Daoy (cell line): ENCODE data around the gene SLC26A4. TPM values are rescaled to one million over a fixed set of nuclear protein-coding genes. Genes with fewer than 3 reads are reported as not detected.
"Not testable (repeated sequence)": the region's sequence is repeated elsewhere in the genome, so short reads cannot be mapped to it uniquely, and the experiment has no call there.

Experiments used
- DNase-seq: peaks from one replicate; pipeline ENCODE4 v3.0.0-alpha.2; 2015; ENCODE audit warnings: low read depth
- total RNA-seq: library from RNA; depleted of rRNA; stranded (reverse); fragments of >200 nt; shearing (Covaris generic); gene quantifications from 2 replicates; pipeline ENCODE4 v1.2.3, GENCODE V29; 2014; rRNA removed

The SLC26A4 gene
- total RNA-seq: 1.4 and 6.8 TPM in 2 replicates

GRCh38 chr7:107660381-107661080 lies at the start of gene SLC26A4:
TSS of gene SLC26A4 (plus strand) at chr7:107660828. CDS start at chr7:107661642, 814 bp downstream.
- DNase-seq: peak; percentile 22

GRCh38 chr7:107613439-107613838 lies 47.2 kb upstream of the SLC26A4 start:
- DNase-seq: no peak

DNA sequence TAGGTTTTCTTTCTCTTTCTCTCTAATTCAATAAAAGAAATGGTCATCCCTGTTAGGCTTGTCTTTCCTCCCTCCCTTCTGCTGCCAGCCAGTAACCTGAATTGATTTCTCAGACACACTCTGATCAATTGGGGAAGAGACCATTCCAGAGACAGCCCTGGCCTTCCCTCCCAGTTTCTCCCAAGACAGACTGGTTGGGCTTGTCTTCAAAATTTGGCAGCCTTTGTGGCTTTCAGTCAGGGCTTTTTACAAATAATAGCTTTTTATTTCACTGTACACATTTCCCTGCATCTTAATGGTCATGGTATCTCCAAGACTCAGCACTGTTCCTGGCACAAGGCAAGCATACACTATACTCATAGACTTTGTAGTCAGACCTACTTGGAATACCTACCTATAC lies 46.7 kb upstream of the SLC26A4 start:
- no peak for DNase-seq

GRCh38 chr7:107614425-107614824 lies 46.2 kb upstream of the SLC26A4 start:
- peak; percentile 46 for DNase-seq

- DNase-seq: no peak
These were observed 44.5 kb upstream of the SLC26A4 start for GRCh38 chr7:107615910-107616680.

DNA sequence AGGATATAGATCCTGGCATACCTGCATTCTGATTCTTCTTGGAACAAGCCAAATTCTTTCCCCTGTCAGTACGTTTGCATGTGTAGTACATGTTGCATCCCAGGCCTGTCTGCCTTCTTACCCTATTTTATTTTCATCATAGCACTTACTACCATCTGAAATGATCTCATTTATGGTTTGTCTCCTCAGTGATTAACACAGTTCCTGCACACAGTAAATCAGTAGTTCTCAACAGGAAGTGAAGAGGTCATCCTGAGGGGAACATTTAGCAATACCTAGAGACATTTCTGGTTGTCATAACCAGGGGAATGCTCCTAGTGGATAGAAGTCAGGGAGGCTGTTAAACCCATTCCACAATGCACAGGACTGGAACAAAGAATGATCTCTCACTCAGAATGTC lies 38.2 kb upstream of the SLC26A4 start:
- DNase-seq: peak; percentile 27

DNA sequence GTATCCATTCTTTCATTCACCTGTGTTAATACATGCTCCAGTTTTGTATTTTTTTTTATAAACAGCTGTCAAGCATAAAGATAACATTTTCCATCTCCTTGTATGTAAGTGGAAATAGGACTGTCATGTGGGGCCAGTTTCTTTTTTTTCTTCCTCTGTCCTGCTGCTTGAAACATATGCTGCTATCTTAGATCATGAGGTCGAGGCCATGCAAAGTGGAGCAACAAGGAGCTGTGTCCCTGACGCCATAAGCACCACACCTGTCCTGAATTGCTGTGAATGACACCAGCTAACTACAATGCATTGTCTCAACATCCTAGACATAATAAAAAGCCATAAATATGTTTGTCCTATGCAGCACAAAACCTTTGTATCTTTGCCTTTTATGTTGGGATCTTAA lies 37.7 kb upstream of the SLC26A4 start:
- DNase-seq: no peak

DNA sequence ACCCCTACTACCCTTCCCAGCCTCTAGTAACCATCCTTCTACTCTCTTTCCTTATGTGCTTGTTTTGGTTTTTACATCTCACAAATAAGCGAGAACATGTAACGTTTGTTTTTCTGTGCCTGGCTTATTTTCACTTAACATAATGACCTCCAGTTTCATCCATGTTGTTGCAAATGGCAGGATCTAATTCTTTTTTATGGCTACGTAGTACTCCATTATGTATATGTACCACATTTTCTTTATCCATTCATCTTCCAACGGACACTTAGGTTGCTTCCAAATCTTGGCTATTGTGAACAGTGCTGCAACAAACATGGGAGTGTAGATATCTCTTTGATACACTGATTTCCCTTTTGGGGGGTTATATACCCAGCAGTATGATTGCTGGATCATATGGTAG lies 33.6 kb upstream of the SLC26A4 start:
- no peak for DNase-seq

DNA sequence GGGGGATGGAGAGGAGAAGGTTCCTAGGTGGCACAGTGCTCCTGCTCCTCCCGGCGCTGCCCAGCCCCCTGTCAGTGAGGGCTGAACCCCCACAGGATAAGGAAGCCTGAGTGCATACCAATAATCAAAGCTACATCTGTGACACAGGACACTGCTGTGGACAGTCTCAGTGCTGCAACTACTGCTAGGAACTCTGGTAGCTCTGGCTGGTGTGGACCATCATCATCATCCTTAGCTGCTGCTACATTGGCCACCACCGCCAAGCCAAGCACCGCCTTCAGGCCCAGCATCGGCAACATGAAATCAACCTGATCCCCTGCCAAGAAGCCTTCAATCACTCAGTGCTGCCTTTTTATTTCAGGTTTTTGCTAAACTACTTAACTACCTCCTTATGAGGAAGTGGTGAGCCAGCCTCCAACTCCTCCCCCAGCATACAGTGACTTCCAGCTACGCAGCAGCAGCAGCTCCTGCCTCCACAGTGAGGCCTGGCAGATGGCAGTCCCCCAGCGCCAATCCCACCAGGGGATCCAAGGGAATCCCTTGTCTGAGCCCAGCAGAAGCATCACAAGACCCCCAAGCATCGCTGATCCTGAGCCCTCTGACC lies 32.1 kb upstream of the SLC26A4 start:
- no peak for DNase-seq

GRCh38 chr7:107630342-107630741 lies 30.3 kb upstream of the SLC26A4 start:
- no peak for DNase-seq

DNA sequence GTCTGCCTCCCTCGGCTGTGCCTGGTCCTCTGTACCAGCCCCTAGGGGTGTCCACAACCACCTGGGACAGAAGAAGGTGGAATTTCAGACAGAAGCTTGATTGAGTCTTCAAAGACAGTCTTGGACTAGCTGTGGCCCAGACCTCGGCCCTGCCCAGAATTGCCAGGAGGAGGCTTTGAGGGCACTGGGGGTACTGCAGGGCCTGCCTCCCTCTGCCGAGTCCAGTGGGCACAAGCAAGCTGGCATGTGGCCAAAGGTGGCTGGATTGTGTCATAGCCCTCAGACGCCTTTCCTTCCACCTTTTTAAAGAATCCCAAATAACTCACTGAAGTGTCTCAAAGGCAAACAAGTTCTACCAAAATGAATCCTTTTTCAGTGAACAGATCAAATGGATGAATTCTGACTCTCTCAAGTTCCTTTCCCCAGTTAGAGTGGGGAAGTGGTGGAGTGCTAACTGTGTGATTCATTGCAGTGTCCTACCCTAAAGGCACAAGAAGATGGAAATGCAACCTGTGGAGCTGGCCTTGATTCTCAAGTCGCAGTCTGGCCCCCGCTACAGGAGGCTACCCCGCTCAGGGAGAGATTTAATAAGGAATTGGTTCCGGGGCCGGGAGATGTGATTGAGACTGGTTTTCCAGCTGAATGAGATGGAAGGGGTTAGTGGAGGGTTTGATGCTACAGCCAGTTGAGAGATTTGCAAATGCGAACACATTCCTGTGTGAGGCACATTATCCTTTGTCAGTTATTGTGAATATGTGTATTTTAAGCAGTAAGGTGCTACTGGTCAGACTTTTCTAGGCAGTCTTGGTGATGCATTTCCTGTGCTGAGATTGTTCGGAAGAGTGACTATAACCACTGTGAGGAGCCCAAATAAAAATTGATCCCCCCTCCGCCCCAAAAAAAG lies 28.8 kb upstream of the SLC26A4 start:
- peak; percentile 26 for DNase-seq

DNA sequence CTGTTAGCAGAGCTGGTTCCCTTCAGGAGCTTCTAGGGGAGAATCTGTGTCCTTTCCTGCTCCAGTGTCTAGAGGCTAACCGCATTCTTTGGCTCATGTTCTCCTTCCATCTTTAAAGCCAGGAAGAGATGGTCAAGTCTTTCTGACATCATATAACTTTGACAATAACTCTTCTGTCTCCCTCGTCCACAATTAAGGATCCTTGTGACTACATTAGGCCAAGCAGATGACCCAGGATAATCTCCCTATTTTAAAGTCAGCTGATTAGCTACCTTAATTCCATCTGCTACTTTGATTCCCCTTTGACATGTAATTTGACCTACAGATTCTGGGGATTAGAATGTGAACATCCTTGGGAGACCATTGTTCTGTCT lies 28.1 kb upstream of the SLC26A4 start:
- no peak for DNase-seq

DNA sequence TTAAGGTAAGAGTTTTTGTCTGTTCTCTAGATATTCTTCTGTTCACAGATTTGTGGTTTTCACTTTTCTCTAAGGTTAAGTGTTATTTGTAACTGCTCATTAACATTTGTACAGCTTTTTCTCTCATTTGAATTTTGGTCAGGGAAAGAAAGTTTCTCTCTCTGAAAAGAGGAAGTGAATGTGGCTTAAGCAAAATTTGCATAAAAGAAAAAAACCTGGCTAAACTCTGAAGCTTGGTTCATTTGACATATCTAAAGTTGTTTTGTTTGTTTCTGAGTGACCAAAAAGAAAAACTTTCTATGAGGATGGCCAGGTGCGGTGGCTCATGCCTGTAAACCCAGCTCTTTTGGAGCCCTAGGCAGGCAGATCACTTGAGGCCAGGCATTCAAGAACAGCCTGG lies 22.0 kb upstream of the SLC26A4 start:
- DNase-seq: no peak

DNA sequence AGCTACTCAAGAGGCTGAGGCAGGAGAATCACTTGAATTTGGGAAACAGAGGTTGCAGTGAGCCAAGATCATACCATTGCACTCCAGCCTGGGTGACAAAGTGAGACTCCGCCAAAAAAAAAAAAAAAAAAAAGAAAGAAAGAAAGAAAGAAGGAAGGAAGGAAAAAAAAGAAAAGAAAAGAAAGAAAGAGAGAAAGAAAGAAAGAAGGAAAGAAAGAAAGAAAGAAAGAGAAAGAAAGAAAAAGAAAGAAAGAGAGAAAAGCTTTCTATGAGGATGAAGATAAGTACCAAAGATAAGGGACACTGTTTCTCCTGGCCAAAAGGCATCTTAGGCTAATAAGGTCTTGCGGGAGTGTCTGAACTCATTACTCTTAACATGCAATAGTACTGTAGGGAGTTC lies 21.6 kb upstream of the SLC26A4 start:
- DNase-seq: not testable (repeated sequence)

GRCh38 chr7:107641676-107642075 lies 19.0 kb upstream of the SLC26A4 start:
- no peak for DNase-seq

GRCh38 chr7:107642501-107642900 lies 18.1 kb upstream of the SLC26A4 start:
- no peak for DNase-seq

DNA sequence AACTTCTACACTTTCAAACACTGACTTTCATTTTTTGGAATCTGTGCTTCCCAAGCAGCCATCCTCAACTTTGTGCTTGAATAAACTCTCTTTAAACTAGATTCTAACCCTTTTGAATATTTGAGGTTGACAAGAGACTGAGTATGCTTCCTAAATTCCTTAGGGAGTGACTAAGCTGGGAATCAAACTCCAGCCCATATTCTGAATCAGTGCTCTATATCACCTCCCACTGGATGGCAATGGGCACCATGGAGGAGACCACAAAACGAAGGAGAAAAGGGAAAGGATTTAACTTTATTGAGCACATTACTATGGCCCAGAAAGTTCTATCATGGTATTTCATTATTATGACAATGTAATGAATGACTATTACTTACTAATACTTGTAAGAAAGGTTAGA lies 17.2 kb upstream of the SLC26A4 start:
- DNase-seq: peak; percentile 81

DNA sequence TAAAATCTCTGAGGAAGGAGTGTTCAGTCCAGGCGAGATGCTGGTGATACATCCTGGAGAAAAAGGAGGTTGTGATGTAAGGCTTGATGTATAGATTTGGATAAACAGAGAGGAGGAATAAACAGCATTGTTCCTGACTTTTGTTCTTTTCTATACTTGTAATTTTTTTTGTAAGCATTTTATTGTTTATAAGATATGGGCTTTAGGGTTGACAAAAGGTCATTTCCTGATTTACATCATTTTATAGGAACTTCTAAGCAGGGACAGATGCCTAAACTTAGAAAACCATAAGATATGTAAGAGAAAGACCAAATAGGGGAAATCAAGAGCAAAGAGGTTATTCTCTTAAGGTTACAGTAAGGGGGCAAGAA lies 16.7 kb upstream of the SLC26A4 start:
- no peak for DNase-seq

DNA sequence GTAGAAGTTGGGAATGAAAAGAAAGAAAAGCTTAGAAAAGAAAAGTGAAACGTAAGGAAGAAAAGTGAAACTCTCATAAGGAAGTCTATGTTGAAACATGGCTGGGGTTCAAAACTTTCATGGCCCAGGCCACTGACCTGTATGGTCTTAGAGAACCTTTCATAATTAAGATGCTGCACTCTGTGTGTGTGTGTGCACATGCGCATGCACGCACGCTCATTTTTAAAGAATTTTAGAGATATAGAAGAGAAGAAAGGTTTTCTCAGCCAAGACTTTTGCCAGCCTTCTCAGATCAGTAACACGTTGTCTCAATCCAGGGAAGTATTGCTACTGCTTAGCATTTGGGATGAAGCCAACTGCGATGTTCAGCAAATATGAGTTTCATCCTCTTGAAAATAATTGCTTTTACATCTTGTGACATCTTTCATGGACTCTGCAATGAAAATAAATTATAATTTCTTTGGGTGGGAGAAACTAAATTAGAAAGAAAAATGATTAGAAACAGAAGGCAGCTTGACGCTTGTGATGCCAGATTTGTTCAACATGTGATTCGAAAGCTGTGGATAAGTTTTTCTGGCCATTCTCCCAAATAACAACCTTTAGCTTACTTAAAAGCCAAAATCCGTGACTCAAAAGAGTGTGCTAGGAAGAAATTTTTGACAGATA lies 16.2 kb upstream of the SLC26A4 start:
- no peak for DNase-seq

GRCh38 chr7:107652642-107653041 lies 8.0 kb upstream of the SLC26A4 start:
- no peak for DNase-seq

GRCh38 chr7:107658467-107658866 lies 2.2 kb upstream of the SLC26A4 start:
- DNase-seq: no peak
